NT2/D1 (cell line): ENCODE measurements around the gene CARD9.
A peak's percentile ranks its signal among the peaks of the same experiment; 100 is the strongest.

Experiments
- DNase-seq: peaks from one replicate; pipeline ENCODE4 v3.0.0-alpha.2; 2011; ENCODE audit warnings: low read depth, low spot score
- H3K27me3 ChIP-seq: 2 replicates; pipeline ENCODE4 v1.6.0; 2011; ENCODE audit warnings: mild to moderate bottlenecking; ENCODE audit not compliant: insufficient read length, insufficient read depth
- H3K36me3 ChIP-seq: 2 replicates; pipeline ENCODE4 v1.6.1; 2011; ENCODE audit warnings: mild to moderate bottlenecking, low read length, mixed read lengths; ENCODE audit not compliant: insufficient read depth, insufficient read length
- H3K4me1 ChIP-seq: 2 replicates; pipeline ENCODE4 v1.5.1; 2011; ENCODE audit not compliant: insufficient read depth, insufficient read length
- H3K4me3 ChIP-seq: 2 replicates; pipeline ENCODE4 v1.5.1; 2011; ENCODE audit warnings: low read depth; ENCODE audit not compliant: insufficient read length
- H3K9ac ChIP-seq: 2 replicates; pipeline ENCODE4 v1.6.0; 2011; ENCODE audit warnings: low read depth; ENCODE audit not compliant: insufficient read length
- H3K9me3 ChIP-seq: 2 replicates; pipeline ENCODE4 v1.5.1; 2011; ENCODE audit warnings: mild to moderate bottlenecking, low read length; ENCODE audit not compliant: insufficient read depth
- SUZ12 ChIP-seq: IDR thresholded peaks from 2 replicates; pipeline ENCODE4 v1.6.1; 2011; ENCODE audit not compliant: insufficient read length, insufficient read depth; ENCODE audit errors: extremely low read depth
- YY1 ChIP-seq: IDR thresholded peaks from 2 replicates; pipeline ENCODE4 v1.6.1; 2011; ENCODE audit not compliant: insufficient read length, insufficient read depth
- ZNF274 ChIP-seq: IDR thresholded peaks from 2 replicates; pipeline ENCODE4 v1.6.1; 2011; ENCODE audit warnings: mild to moderate bottlenecking, low read depth, low read length

CARD9 gene

GRCh38 chr9:136400038-136400834 lies 26.8 kb upstream of the CARD9 start, which contains the start of gene SNAPC4:
Gene SNAPC4, minus strand, starts transcription at chr9:136400170. Its CDS starts 1,742 bp downstream, at chr9:136398428.
- Histone ChIP-seq H3K36me3 (peaks cover 79% of the 10 kb centered on the region), H3K4me1 (peaks cover 15% of the 10 kb centered on the region), H3K27me3 (no peaks in the 10 kb centered on the region), H3K4me3 (peak within 1 kb of the TSS; percentile 95), H3K9me3 (no peaks in the 10 kb centered on the region), H3K9ac (peak within 1 kb of the TSS; percentile 99)
- TF ChIP-seq ZNF274 (no peak), YY1 (peak; percentile 21), SUZ12 (no peak)
- peak; percentile 86 for DNase-seq

- TF ChIP-seq ZNF274 (no peak), YY1 (no peak), SUZ12 (no peak)
- peaks cover 79% of the 10 kb centered on the region for H3K36me3 ChIP-seq
- H3K9ac ChIP-seq: peak overlapping the region; percentile 99
- H3K9me3 ChIP-seq: no peaks in the 10 kb centered on the region
- peak overlapping the region; percentile 95 for H3K4me3 ChIP-seq
- DNase-seq: no peak
- H3K27me3 ChIP-seq: no peaks in the 10 kb centered on the region
- peaks cover 15% of the 10 kb centered on the region for H3K4me1 ChIP-seq
Observed at GRCh38 chr9:136399176-136400037, 25.9 kb upstream of the CARD9 start.

- no peak for TF ChIP-seq SUZ12
- no peak for TF ChIP-seq ZNF274
- TF ChIP-seq YY1: no peak
- Histone ChIP-seq H3K9me3 (no peaks in the 10 kb centered on the region), H3K4me3 (peak overlapping the region; percentile 95), H3K4me1 (peaks cover 14% of the 10 kb centered on the region), H3K36me3 (peaks cover 79% of the 10 kb centered on the region), H3K9ac (peak overlapping the region; percentile 99), H3K27me3 (no peaks in the 10 kb centered on the region)
- no peak for DNase-seq
Observed at GRCh38 chr9:136398286-136398685, 24.8 kb upstream of the CARD9 start.

- H3K36me3 ChIP-seq: peaks cover 85% of the 10 kb centered on the region
- H3K27me3 ChIP-seq: no peaks in the 10 kb centered on the region
- no peak overlapping the region for H3K9ac ChIP-seq
- no peaks in the 10 kb centered on the region for H3K9me3 ChIP-seq
- TF ChIP-seq SUZ12 (no peak), ZNF274 (no peak), YY1 (no peak)
- DNase-seq: no peak
- no peak overlapping the region for H3K4me3 ChIP-seq
- peaks cover 14% of the 10 kb centered on the region for H3K4me1 ChIP-seq
Observed at GRCh38 chr9:136397643-136398042, 24.2 kb upstream of the CARD9 start.

GRCh38 chr9:136396219-136396515 lies 22.7 kb upstream of the CARD9 start:
- H3K36me3 ChIP-seq: peaks cover 85% of the 10 kb centered on the region
- no peak overlapping the region for H3K4me3 ChIP-seq
- DNase-seq: no peak

GRCh38 chr9:136395345-136396218 lies 22.1 kb upstream of the CARD9 start:
- no peak for DNase-seq
- Histone ChIP-seq H3K27me3 (no peaks in the 10 kb centered on the region), H3K36me3 (peaks cover 83% of the 10 kb centered on the region), H3K9me3 (no peaks in the 10 kb centered on the region), H3K4me3 (no peak overlapping the region), H3K4me1 (peaks cover 14% of the 10 kb centered on the region), H3K9ac (no peak overlapping the region)
- TF ChIP-seq SUZ12 (no peak), ZNF274 (no peak), YY1 (no peak)

More at GRCh38 chr9:136396219-136396515, 22.7 kb upstream of the CARD9 start:
- Histone ChIP-seq H3K4me1 (peaks cover 14% of the 10 kb centered on the region), H3K9me3 (no peaks in the 10 kb centered on the region), H3K9ac (no peak overlapping the region), H3K27me3 (no peaks in the 10 kb centered on the region)
- no peak for TF ChIP-seq YY1
- no peak for TF ChIP-seq SUZ12
- no peak for TF ChIP-seq ZNF274
